Brain pericyte (primary cell): ENCODE data around the gene IGSF22.

Source experiments
- DNase-seq: peaks from one replicate; pipeline ENCODE4 v3.0.0-alpha.2; 2012; ENCODE audit warnings: low read depth, low spot score

IGSF22 gene

DNA sequence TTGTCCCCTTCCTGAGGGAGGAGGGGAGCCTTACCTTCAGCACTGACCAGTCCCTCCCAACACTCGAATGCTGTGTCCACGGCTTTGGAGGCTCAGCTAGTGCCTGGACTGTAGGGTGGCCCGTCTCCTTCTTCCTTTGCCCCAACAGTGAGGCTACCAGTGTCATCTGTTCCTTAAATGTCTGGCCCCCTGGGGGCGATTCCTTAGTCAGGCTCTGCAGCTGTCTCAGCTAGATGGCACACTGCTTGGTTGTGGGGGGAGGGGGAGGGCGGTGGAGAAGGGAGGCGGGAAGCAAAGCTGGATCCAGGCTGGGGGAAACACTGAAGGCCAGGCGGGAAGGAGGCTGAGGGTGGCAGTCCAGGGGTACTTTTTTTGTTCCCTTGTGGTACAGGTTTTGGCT is at the start of gene IGSF22:
Gene IGSF22, minus strand, starts transcription at position 149 of the 400 bp plus-strand sequence. CDS start 1,952 bp downstream, outside the sequence.
- no peak for DNase-seq

DNA sequence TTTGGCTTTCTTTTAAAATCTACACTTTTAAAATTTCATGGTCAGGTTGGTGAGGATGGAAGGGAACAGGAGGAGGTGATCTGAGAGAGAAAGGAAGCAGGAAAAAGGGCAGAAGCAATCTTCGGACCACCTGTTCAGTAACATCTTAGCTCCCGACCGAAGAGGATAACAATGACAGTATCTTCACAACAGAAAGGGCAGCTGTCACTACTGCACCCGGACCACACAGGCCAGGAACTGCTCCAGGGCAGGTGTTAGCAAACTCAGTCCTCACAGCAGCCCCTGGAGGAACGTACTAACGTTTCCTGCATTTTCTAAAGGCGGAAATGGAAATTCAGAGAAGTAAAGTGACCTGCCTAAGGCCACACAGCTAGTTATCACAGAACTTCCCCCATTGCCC is 48.8 kb upstream of the IGSF22 start:
- no peak for DNase-seq

DNA sequence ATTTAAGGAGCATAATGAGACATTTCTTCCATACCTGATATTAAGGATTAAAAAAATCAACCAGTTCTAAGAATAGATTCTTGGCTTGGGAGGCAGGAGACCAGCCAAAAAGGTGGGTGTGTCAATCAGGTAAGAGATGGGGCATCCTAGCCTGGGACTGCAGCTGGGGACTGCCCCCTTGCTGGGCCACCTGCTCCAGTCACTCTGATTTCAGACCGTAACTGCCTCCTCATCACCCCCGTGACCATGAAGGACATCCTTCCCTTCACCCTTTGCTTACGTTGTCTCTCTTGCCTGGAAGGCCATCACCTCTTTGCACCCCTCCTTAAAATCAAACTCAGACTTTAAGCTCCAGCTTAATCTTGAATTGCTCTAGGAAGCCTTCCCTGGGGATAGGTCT is 47.7 kb upstream of the IGSF22 start:
- no peak for DNase-seq

DNA sequence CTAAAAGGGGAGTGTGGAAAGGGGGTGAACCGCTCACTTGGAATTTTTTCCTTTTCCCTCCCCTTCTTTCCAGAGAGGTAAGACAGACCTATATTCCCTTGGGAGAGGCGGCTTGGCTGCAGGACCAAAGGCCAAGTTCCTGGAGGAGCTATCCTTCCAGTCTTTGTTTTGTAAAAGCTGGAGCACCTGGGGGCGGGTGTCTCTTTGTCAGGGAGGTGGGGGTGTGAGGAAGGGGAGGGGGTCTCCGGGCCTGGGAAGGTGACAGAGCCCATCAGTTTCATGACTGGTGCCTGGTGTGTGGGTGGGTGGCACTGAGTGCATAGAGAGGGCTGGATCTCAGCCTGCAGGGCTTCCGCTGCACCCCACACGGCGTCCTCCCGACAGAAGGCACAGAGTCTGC is 47.1 kb upstream of the IGSF22 start:
- no peak for DNase-seq

DNA sequence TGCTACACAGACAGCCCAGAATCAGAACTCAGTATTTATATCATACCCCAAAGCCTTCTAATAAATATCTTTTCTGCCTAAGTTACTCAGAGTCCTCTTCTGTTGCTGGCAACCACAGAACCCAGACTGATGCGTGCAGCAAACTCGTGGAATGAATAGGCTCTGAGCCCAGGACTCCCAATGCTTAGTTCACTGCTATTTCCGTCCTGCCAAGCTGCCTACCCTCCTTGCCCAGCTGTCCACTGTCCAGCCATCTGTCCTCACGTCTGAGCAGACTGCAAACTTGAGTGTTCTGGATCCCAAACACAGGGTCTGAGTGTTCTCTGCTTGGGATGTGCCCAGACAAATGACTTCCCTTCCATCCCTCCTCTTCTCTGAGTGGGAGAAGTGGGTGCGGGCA is 46.2 kb upstream of the IGSF22 start:
- DNase-seq = no peak

GRCh38 chr11:18771266-18772035 is 45.5 kb upstream of the IGSF22 start:
- no peak for DNase-seq

DNA sequence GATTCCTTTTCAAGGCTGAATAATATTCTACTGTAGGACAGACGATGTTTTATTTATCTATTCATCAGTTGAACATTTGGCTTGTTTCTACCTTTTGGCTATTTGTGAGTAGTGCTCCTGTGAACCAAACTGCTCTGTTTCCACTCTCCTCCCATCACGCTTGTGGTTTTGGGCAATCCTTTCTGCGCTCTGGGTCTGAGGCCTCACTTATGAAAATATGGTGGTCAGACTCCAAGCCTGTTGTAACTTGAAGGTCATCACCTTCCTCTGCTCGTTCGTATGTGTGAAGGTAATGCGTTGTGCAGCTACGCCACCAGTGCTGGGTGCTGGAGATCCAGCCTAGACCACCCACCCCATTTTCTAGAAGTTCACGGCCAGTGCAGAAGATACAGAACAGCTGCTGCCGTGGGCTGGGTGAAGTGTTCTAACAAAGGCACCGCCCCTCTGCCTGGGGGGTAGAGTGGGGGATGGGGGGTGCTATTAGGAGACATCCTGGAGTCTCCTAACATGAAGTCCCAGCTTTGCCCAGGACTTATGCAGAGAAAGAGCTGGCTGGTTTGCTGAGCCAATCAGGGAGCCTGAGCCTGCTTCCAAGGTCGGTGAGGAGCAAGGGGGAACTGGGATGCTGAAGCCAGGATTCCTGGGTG is 44.6 kb upstream of the IGSF22 start:
- DNase-seq = no peak

- DNase-seq = no peak
Observed at GRCh38 chr11:18769802-18770456, 43.9 kb upstream of the IGSF22 start.

- DNase-seq = no peak
Observed at GRCh38 chr11:18768978-18769377, 43.0 kb upstream of the IGSF22 start.

GRCh38 chr11:18768472-18768901 is 42.5 kb upstream of the IGSF22 start:
- DNase-seq = no peak

- no peak for DNase-seq
Observed at GRCh38 chr11:18766015-18766414, 40.0 kb upstream of the IGSF22 start.

GRCh38 chr11:18765554-18765953 is 39.6 kb upstream of the IGSF22 start:
- no peak for DNase-seq

DNA sequence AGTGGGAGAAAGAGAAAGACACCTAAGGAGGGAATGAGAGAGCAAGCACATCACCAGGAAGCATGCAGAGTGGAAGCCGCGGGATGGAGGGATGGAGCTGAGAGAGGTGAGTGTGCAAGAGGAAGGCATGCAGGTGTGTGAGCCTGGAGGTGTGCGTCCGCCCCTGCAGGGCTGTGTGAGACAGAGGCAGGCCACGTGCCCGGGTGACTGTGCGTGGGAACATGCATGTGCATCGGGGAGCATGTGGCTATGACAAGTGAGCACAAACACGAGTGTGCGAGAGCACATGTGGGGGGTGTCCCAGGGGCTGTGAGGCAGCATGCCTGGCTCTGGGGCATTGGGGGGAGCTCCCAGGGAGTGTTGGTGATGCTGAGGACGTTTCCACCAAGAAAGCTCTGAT is 35.8 kb upstream of the IGSF22 start:
- no peak for DNase-seq

GRCh38 chr11:18761144-18761543 is 35.2 kb upstream of the IGSF22 start:
- DNase-seq = no peak

- DNase-seq = no peak
Observed at GRCh38 chr11:18757811-18758210, 31.8 kb upstream of the IGSF22 start.

DNA sequence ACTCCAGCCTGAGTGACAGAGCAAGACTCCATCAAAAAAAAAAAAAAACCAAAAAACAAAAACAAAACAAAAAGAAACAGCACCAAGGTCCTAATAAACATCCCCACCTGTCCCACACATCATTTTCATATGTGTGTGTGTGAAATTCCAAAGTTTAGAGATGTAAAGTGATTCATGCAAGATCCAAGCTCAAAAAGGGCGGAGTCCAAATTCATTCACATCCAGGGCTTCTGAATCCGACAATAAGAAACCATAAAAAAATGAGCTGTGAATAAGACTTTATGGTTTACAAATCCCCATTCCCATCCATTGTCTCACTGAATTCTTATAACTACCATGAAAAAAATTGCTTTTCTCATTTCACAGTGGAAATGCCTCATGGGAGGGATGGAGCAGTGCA is 30.9 kb upstream of the IGSF22 start:
- no peak for DNase-seq

GRCh38 chr11:18754308-18754707 is 28.3 kb upstream of the IGSF22 start:
- DNase-seq = no peak

DNA sequence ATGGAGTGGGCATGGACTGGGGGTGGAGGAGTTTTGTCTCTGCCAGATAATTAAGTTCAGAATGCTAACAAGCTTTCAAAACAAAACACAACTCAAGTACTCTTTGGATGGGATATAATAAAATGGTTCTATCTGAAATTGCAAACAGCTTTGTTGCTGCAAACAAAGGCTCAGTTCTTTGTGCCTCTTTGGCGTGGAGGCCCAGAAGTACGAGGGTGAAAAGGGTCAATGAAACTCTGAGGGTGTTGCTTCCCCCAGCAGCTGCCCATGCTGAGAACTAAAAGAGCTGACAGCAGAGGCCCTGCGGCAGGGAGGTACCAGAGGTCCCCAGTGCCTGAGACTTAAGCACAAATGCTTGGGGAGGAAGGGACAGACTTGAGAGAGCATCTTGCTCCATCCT is 26.5 kb upstream of the IGSF22 start:
- DNase-seq = no peak

DNA sequence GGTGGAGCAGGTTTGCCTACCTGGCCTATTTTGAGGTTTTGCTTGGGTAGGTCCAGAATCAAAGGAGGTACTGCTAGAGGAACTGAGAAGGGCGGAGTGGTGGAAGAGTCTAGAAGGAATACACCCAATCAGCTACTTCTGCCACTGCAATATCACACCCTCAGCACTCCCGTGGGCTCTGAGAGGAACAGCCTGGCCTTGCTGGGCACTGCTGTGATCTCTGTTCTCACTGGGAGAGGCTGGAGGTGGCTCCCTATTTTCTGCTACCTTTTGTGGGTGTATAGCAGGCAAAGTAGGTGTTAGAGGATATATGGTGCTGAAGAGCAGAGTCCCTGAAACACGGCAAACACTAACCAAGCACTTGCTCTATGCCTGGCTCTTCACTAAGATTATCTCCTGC is 25.0 kb upstream of the IGSF22 start:
- no peak for DNase-seq

GRCh38 chr11:18749681-18750319 is 23.8 kb upstream of the IGSF22 start:
- no peak for DNase-seq

DNA sequence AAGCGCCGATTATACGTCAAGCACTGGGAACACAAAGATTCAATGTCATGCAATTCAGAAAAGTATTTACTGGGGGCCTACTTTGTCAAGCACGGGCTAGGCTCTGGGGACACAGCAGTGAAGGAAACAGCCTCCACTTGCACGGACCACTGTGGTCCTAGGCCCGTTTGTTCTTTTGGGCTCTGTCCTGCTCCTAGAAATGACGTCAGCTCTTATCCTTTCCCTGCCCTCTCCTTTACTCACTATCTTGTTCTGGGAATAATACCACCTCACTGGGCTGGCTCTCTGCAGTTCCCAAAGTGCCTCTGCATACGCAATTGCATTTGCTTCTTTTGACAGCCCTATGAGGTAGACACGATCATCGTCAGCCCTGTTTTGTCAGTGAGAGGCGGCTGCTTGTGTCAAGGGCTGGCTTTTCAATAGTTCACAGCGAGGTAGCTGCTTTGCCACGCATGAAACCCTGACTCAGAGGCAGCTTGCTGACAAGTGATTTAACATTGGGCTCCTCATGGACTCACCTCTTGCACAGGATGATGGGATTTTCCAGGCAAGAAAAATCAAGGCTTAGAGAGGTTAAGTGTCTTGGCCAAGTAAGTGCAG is 22.9 kb upstream of the IGSF22 start:
- no peak for DNase-seq

- no peak for DNase-seq
Observed at GRCh38 chr11:18745251-18745650, 19.3 kb upstream of the IGSF22 start.
